Muscle layer of colon (tissue), 2 donors: Measurements from ENCODE around the gene NHLRC1.

Source experiments
- H3K27ac ChIP-seq: one replicate; pipeline ENCODE4 v1.7.0; 2013; ENCODE audit warnings: low read depth, mild to moderate bottlenecking, low read length, moderate library complexity
- H3K27me3 ChIP-seq, 2 donors: one replicate each; pipeline ENCODE4 v1.7.0; 2013; ENCODE audit warnings: low read length in 2 of 2, mild to moderate bottlenecking in 2 of 2; ENCODE audit not compliant: insufficient read depth in 2 of 2, control insufficient read depth in 1 of 2
- H3K36me3 ChIP-seq: one replicate; pipeline ENCODE4 v1.7.0; 2013; ENCODE audit warnings: mild to moderate bottlenecking, low read length; ENCODE audit not compliant: insufficient read depth
- H3K4me1 ChIP-seq: one replicate; pipeline ENCODE4 v1.7.0; 2013; ENCODE audit warnings: mild to moderate bottlenecking, low read length; ENCODE audit not compliant: insufficient read depth
- H3K4me3 ChIP-seq, 2 donors: one replicate each; pipeline ENCODE4 v1.7.0; 2013; ENCODE audit warnings: low read length in 2 of 2, low read depth in 1 of 2, mild to moderate bottlenecking in 1 of 2, moderate library complexity in 1 of 2
- H3K9ac ChIP-seq: one replicate; pipeline ENCODE4 v1.7.0; 2013; ENCODE audit warnings: low read length
- H3K9me3 ChIP-seq: one replicate; pipeline ENCODE4 v1.7.0; 2013; ENCODE audit warnings: mild to moderate bottlenecking, low read length
- donor health status: abdominal sarcoma.
- donor health status: Adenocarcinoma of cecum.

The NHLRC1 gene

DNA sequence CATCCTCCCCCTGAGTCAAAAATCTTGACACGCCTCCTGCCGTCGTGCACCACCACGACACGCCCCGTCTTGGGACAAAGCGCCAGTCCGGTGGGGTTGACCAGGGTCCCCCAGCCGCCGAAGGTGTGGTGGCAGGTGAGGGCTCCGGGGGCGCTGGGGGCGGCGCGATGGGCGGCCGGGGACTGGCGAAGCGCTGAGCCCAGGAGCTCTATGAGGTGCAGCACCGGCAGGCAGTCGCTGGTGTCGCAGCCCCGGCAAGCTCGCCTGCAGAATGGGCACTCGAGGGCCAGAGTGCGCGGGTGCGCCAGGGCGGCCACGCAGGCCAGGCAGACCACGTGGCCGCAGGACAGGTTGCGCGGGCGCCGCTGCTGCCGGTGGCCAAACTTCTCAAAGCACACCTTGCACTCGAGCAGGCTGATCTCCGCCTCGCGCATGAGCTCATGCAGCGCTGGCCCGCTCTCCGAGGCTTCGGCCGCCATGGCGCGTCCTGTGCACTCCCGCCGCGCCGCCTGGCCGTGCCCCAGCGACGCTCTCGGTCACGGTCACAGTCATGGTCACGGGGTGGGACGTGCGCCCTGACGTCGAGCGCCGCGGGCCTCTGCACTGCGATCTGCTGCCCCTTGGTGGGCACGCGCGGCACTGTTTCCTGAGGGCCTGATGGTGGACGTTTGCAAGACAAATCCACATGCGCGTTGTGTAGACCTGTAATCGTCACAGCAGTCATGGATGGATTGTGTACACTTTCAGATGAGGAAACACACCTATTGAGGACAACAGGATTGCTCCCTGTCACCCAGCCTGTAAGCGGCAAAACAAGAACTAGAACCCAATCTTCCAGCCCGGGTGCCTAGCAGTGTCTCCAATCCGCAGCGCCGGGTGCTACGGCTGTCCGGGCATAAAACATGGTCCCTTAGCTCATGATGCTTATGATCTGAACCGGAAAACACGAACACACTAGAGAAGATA is at the start of gene NHLRC1:
Gene NHLRC1, minus strand, starts transcription at position 550 of the 966 bp plus-strand sequence. Its CDS starts 71 bp downstream, at position 479.
- no peak within 1 kb of the TSS for H3K27ac ChIP-seq
- H3K9me3 ChIP-seq = no peaks in the 10 kb centered on the region
- H3K36me3 ChIP-seq = no peaks in the 10 kb centered on the region
- H3K4me3 ChIP-seq = peak within 1 kb of the TSS; percentile 50 to 63
- no peaks in the 10 kb centered on the region for H3K27me3 ChIP-seq
- H3K4me1 ChIP-seq = peaks cover 5% of the 10 kb centered on the region
- peak within 1 kb of the TSS; percentile 37 for H3K9ac ChIP-seq

- Histone ChIP-seq H3K9ac (no peak overlapping the region), H3K4me3 (no peak overlapping the region), H3K36me3 (peaks cover 21% of the 10 kb centered on the region), H3K9me3 (no peaks in the 10 kb centered on the region), H3K27ac (no peak overlapping the region), H3K27me3 (no peaks in the 10 kb centered on the region), H3K4me1 (no peaks in the 10 kb centered on the region)
Observed at GRCh38 chr6:18171871-18172270, 49.4 kb upstream of the NHLRC1 start.

- Histone ChIP-seq H3K36me3 (peaks cover 21% of the 10 kb centered on the region), H3K9ac (no peak overlapping the region), H3K27ac (no peak overlapping the region), H3K27me3 (no peaks in the 10 kb centered on the region), H3K4me3 (no peak overlapping the region), H3K9me3 (no peaks in the 10 kb centered on the region), H3K4me1 (no peaks in the 10 kb centered on the region)
Observed at GRCh38 chr6:18168264-18168663, 45.8 kb upstream of the NHLRC1 start.

- no peaks in the 10 kb centered on the region for H3K9me3 ChIP-seq
- H3K27ac ChIP-seq = no peak overlapping the region
- H3K4me1 ChIP-seq = no peaks in the 10 kb centered on the region
- no peaks in the 10 kb centered on the region for H3K27me3 ChIP-seq
- no peak overlapping the region for H3K9ac ChIP-seq
- H3K4me3 ChIP-seq = no peak overlapping the region
- peaks cover 29% of the 10 kb centered on the region for H3K36me3 ChIP-seq
Observed at GRCh38 chr6:18166312-18167036, 44.0 kb upstream of the NHLRC1 start.

DNA sequence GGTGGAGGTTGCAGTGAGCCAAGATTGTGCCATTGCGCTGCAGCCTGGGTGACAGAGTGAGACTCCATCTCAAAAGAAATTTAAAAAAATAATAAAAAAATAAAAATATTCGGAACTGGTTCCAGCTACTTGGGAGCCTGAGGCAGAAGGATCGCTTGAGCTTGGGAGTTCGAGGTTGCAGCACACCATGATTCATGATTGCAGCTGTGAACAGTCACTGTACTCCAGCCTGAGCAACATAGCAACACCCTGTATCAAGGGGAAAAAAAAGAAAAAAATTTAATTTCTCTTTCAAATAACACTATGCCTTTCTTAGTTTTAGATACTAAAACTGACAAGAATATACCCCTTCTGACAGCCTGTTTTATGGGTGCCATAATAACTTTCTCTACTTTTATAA is 43.3 kb upstream of the NHLRC1 start:
- Histone ChIP-seq H3K36me3 (peaks cover 31% of the 10 kb centered on the region), H3K9ac (no peak overlapping the region), H3K9me3 (no peaks in the 10 kb centered on the region)

GRCh38 chr6:18162401-18162800 is 39.9 kb upstream of the NHLRC1 start:
- Histone ChIP-seq H3K27ac (no peak overlapping the region), H3K27me3 (no peaks in the 10 kb centered on the region), H3K36me3 (peaks cover 17% of the 10 kb centered on the region), H3K4me1 (no peaks in the 10 kb centered on the region), H3K4me3 (no peak overlapping the region), H3K9me3 (no peaks in the 10 kb centered on the region), H3K9ac (no peak overlapping the region)

More for the DNA sequence above, 43.3 kb upstream of the NHLRC1 start:
- Histone ChIP-seq H3K4me1 (no peaks in the 10 kb centered on the region), H3K4me3 (no peak overlapping the region), H3K27me3 (no peaks in the 10 kb centered on the region), H3K27ac (no peak overlapping the region)

GRCh38 chr6:18161431-18161830 is 39.0 kb upstream of the NHLRC1 start:
- no peaks in the 10 kb centered on the region for H3K4me1 ChIP-seq
- H3K27me3 ChIP-seq = no peaks in the 10 kb centered on the region
- H3K27ac ChIP-seq = no peak overlapping the region
- H3K9me3 ChIP-seq = no peaks in the 10 kb centered on the region
- H3K4me3 ChIP-seq = no peak overlapping the region
- no peak overlapping the region for H3K9ac ChIP-seq
- peaks cover 17% of the 10 kb centered on the region for H3K36me3 ChIP-seq

GRCh38 chr6:18160911-18161310 is 38.4 kb upstream of the NHLRC1 start:
- Histone ChIP-seq H3K4me1 (no peaks in the 10 kb centered on the region), H3K27ac (no peak overlapping the region)

DNA sequence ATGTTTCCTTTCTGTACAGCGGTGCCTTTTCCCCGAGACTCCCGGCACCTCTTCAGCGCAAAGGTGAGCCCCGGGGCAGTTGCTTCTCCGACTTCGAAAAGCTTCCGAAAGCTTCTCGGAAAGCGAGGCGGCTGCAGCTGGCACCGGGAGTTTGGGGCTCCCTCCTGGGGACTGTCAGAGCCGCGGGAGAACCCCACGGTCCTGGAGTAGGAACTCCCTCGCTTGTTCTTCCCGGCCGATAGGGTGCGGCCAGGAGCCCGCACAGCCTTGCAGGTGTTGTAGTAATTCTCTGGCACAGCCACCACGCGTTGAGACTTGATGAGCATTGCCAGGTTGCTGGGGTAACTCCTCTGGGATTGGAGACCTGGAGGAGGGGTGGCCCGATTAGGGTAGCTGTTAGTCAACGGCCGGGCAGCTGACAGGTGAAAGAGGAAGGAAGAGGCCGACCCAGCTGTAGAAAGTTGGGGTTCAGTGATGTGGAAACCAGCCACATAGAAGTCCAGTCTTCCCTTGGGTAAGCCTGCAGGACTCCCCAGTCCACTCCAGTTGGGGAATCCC is 33.5 kb upstream of the NHLRC1 start:
- Histone ChIP-seq H3K4me3 (peak overlapping the region; percentile 82 to 96), H3K9me3 (no peaks in the 10 kb centered on the region), H3K27ac (peak overlapping the region; percentile 61), H3K27me3 (no peaks in the 10 kb centered on the region), H3K9ac (peak overlapping the region; percentile 47), H3K36me3 (peaks cover 2% of the 10 kb centered on the region), H3K4me1 (peaks cover 12% of the 10 kb centered on the region)

More at GRCh38 chr6:18160911-18161310, 38.4 kb upstream of the NHLRC1 start:
- H3K9ac ChIP-seq = no peak overlapping the region
- no peaks in the 10 kb centered on the region for H3K9me3 ChIP-seq
- H3K36me3 ChIP-seq = peaks cover 17% of the 10 kb centered on the region
- no peak overlapping the region for H3K4me3 ChIP-seq
- H3K27me3 ChIP-seq = no peaks in the 10 kb centered on the region

DNA sequence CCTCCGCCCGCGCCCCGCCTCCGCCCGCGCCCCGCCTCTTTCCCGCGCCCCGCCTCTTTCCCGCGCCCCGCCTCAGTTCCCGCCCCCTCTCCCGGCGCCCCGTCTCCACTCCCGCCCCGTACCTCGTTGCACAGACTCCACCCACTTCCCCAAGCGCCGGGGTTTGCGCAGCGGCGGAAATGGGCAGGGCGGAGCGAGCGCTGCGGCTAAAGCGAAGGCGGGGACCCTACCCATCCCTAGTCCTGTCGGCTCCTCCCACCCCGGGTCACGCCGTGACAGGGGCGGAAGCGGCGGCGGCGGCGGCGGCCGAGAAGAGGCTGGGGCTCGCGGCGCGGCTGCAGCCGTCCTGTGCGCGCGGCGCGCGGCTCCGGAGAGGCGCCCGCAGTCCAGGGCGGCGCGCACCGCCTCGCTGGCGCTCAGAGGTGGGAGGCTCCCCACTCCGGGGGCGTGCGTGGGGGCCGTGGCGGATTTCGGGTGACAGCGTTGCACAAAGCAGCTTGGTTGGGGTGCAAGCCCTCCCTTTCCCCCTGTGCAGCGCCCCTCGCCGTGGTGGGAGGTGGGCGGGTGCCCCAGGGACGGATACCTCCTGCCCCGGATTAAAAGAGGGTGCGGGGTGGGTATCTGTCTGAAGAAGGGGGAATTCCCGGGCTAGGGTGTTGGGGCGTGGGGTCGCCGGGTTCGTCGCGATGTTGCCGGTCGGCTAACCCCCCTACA is 32.8 kb upstream of the NHLRC1 start, which contains the start of gene KDM1B:
Gene KDM1B, plus strand, starts transcription at position 273 of the 714 bp plus-strand sequence. CDS start 4,474 bp downstream, outside the sequence.
- H3K4me3 ChIP-seq = peak within 1 kb of the TSS; percentile 82 to 96
- no peaks in the 10 kb centered on the region for H3K36me3 ChIP-seq
- H3K4me1 ChIP-seq = peaks cover 12% of the 10 kb centered on the region
- H3K9ac ChIP-seq = peak within 1 kb of the TSS; percentile 84
- no peaks in the 10 kb centered on the region for H3K9me3 ChIP-seq
- peak within 1 kb of the TSS; percentile 92 for H3K27ac ChIP-seq
- no peaks in the 10 kb centered on the region for H3K27me3 ChIP-seq
